ENCODE results near the gene KLHL29. TPM values are rescaled to one million over a fixed set of nuclear protein-coding genes. Genes with fewer than 3 reads are reported as not detected.

Gene KLHL29
- total and polyA plus RNA-seq, 10 of the 15 experiments (the other 5 are each of a cell fraction or from before 2014, with no cell fraction given): 1.4 to 19.5 (median 6.1) TPM

- Histone ChIP-seq H3K4me1 (ENCODE audit: control insufficient read depth, insufficient read depth, low read length) (no peaks in the 10 kb centered on the region), H4K20me1 (ENCODE audit: control insufficient read depth, insufficient read depth) (no peaks in the 10 kb centered on the region; the same call in 1 of the 2 replicates), H3K4me2 (ENCODE audit: control insufficient read depth, insufficient read depth) (no peak overlapping the region), H3K4me3 (no peak overlapping the region), H3K36me3 (ENCODE audit: control insufficient read depth in 2 of 2, insufficient read depth in 2 of 2, low read length in 1 of 2) (no peaks in the 10 kb centered on the region), H3K27me3 (replicated peaks in 1 of 2; ENCODE audit: control insufficient read depth in 2 of 2, insufficient read depth in 2 of 2, low read length in 1 of 2) (no peaks in the 10 kb centered on the region), H3K9me3 (replicated peaks; ENCODE audit: control insufficient read depth, insufficient read depth, low read length) (peaks cover 3% of the 10 kb centered on the region), H3K79me2 (ENCODE audit: control insufficient read depth, insufficient read depth, low read length) (no peaks in the 10 kb centered on the region), H2AFZ (ENCODE audit: control insufficient read depth, low read depth, low read length) (no peak overlapping the region), H3K9ac (ENCODE audit: control insufficient read depth, insufficient read depth, low read length) (no peak overlapping the region), H3K27ac (ENCODE audit: control insufficient read depth, insufficient read depth) (no peak overlapping the region)
- ChIA-PET CTCF (interaction anchor here (0.8 to 1.5 kb wide), 2 partner anchors 14 to 487 kb away, joined by 3 read pairs; no protein-coding TSS in a partner anchor), RAD21 (ENCODE audit: unreplicated experiment) (no interaction called here), POLR2A (no interaction called here), SMC1A (ENCODE audit: uncharacterized antibody, unreplicated experiment) (no interaction called here)
- in situ Hi-C loops (cut with MboI): no loop called here
- no peak for DNase-seq (ENCODE audit: low read depth, low spot score)
- TF ChIP-seq MTA2 (IDR thresholded peaks at IDR 0.05; ENCODE audit: low read depth) (no peak), SIN3A (IDR thresholded peaks at IDR 0.05; ENCODE audit: low read depth, low read length) (no peak), CTCF (IDR thresholded peaks at IDR 0.05 in 2 of 3, conservative IDR thresholded peaks at IDR 0.05 in 1 of 3; ENCODE audit: control insufficient read depth in 2 of 3, extremely low read depth in 1 of 3, insufficient read depth in 1 of 3, low read depth in 3 of 3, low read length in 3 of 3) (peak in 2 of 3 experiments; percentile 48 to 55; a peak in 4 of 6 replicates)
- BruUV-seq (replicated peaks): no TSS peak
- ATAC-seq: peak; percentile 34; the same call in 1 of the 3 replicates
- FAIRE-seq: no peak
- intact Hi-C loops (cut with micrococcal nuclease; ENCODE audit: unreplicated experiment): no loop called here
- 24% methylated on average over 5 of the region's 5 CpGs for WGBS (ENCODE audit: insufficient coverage, insufficient replicate concordance, low lambda C conversion rate, missing lambda C conversion rate)
Observed at GRCh38 chr2:23624378-23624777, 239.4 kb downstream of the KLHL29 start.

- Histone ChIP-seq H2AFZ (ENCODE audit: control insufficient read depth, low read depth, low read length) (no peak overlapping the region), H3K9me3 (replicated peaks; ENCODE audit: control insufficient read depth, insufficient read depth, low read length) (peaks cover 3% of the 10 kb centered on the region), H3K9ac (ENCODE audit: control insufficient read depth, insufficient read depth, low read length) (no peak overlapping the region), H3K4me3 (no peak overlapping the region), H3K79me2 (ENCODE audit: control insufficient read depth, insufficient read depth, low read length) (no peaks in the 10 kb centered on the region), H3K36me3 (ENCODE audit: control insufficient read depth in 2 of 2, insufficient read depth in 2 of 2, low read length in 1 of 2) (no peaks in the 10 kb centered on the region), H4K20me1 (ENCODE audit: control insufficient read depth, insufficient read depth) (no peaks in the 10 kb centered on the region; the same call in 1 of the 2 replicates), H3K27ac (ENCODE audit: control insufficient read depth, insufficient read depth) (no peak overlapping the region), H3K4me2 (ENCODE audit: control insufficient read depth, insufficient read depth) (no peak overlapping the region), H3K27me3 (replicated peaks in 1 of 2; ENCODE audit: control insufficient read depth in 2 of 2, insufficient read depth in 2 of 2, low read length in 1 of 2) (no peaks in the 10 kb centered on the region), H3K4me1 (ENCODE audit: control insufficient read depth, insufficient read depth, low read length) (no peaks in the 10 kb centered on the region)
- ChIA-PET POLR2A (no interaction called here), RAD21 (ENCODE audit: unreplicated experiment) (no interaction called here), SMC1A (ENCODE audit: uncharacterized antibody, unreplicated experiment) (no interaction called here), CTCF (interaction anchor here (1.5 kb wide), 1 partner anchor 487 kb away, joined by 3 read pairs; no protein-coding TSS in a partner anchor)
- FAIRE-seq: no peak
- intact Hi-C loops (cut with micrococcal nuclease; ENCODE audit: unreplicated experiment): no loop called here
- no peak for TF ChIP-seq TARDBP (IDR thresholded peaks at IDR 0.05; ENCODE audit: borderline replicate concordance)
- TF ChIP-seq MTA3 (IDR thresholded peaks at IDR 0.05; ENCODE audit: borderline replicate concordance, low read length): no peak
- no peak for TF ChIP-seq HDAC2 (IDR thresholded peaks at IDR 0.05)
- ATAC-seq: no peak
- WGBS (ENCODE audit: insufficient coverage, insufficient replicate concordance, low lambda C conversion rate, missing lambda C conversion rate): 36% methylated on average over 4 of the region's 4 CpGs
- in situ Hi-C loops (cut with MboI): no loop called here
- no peak for DNase-seq (ENCODE audit: low read depth, low spot score)
- no TSS peak for BruUV-seq (replicated peaks)
Observed at GRCh38 chr2:23624915-23625314, 239.9 kb downstream of the KLHL29 start.
